GM23338 (cell line): Measurements from ENCODE around the gene SPTLC2. TPM values are rescaled to one million over a fixed set of nuclear protein-coding genes. Genes with fewer than 3 reads are reported as not detected.
"Not testable (repeated sequence)": the region's sequence is repeated elsewhere in the genome, so short reads cannot be mapped to it uniquely, and the experiment has no call there.

Experiments
- ATAC-seq: fragments of 200-7000 bp; cut with Tn5 transposase; 3 replicates; pipeline ENCODE4 v1.9.1; 2020
- DNase-seq: peaks from one replicate; pipeline ENCODE4 v3.0.0-alpha.2; 2015; ENCODE audit warnings: low spot score
- H2AFZ ChIP-seq: fragments of 200-600 bp; sonication (generic); 2 replicates; pipeline ENCODE4 v1.8.0; 2016; ENCODE audit warnings: antibody characterized with exemption, mild to moderate bottlenecking, moderate library complexity
- H3F3A ChIP-seq: fragments of 200-600 bp; sonication (generic); replicated peaks from 2 replicates; pipeline ENCODE4 v1.8.0; 2017; ENCODE audit warnings: antibody characterized with exemption, mixed run types, low read depth
- H3K27ac ChIP-seq: fragments of 200-600 bp; sonication (generic); 2 replicates; pipeline ENCODE4 v1.6.1; 2016; ENCODE audit warnings: low read depth
- H3K27me3 ChIP-seq: fragments of 200-600 bp; sonication (generic); 2 replicates; pipeline ENCODE4 v1.8.0; 2016; ENCODE audit warnings: mild to moderate bottlenecking, mixed run types, moderate library complexity; ENCODE audit not compliant: insufficient read depth
- H3K36me3 ChIP-seq: fragments of 200-600 bp; sonication (generic); 2 replicates; pipeline ENCODE4 v1.8.0; 2016; ENCODE audit warnings: mild to moderate bottlenecking; ENCODE audit not compliant: insufficient read depth
- H3K4me1 ChIP-seq: fragments of 200-600 bp; sonication (generic); 2 replicates; pipeline ENCODE4 v1.8.0; 2016; ENCODE audit warnings: mild to moderate bottlenecking, moderate library complexity; ENCODE audit not compliant: insufficient read depth
- H3K4me2 ChIP-seq: fragments of 200-600 bp; sonication (generic); 2 replicates; pipeline ENCODE4 v1.7.1; 2017; ENCODE audit warnings: mixed run types
- H3K4me3 ChIP-seq: fragments of 200-600 bp; sonication (generic); 2 replicates; pipeline ENCODE4 v1.6.1; 2016; ENCODE audit warnings: mixed run types
- H3K79me2 ChIP-seq: fragments of 200-600 bp; sonication (generic); replicated peaks from 2 replicates; pipeline ENCODE4 v1.8.0; 2017; ENCODE audit warnings: mild to moderate bottlenecking; ENCODE audit not compliant: insufficient read depth
- H3K9me2 ChIP-seq: fragments of 200-600 bp; sonication (generic); 2 replicates; pipeline ENCODE4 v1.8.0; 2017; ENCODE audit not compliant: insufficient read depth
- H4K20me1 ChIP-seq: fragments of 200-600 bp; sonication (generic); replicated peaks from 2 replicates; pipeline ENCODE4 v1.8.0; 2017; ENCODE audit warnings: mild to moderate bottlenecking; ENCODE audit not compliant: insufficient read depth
- H3K27ac Mint-ChIP-seq: 2 replicates; pipeline ENCODE4 v1.8.0; 2020; ENCODE audit warnings: inconsistent platforms, mild to moderate bottlenecking, moderate library complexity, mixed read lengths
- H3K27me3 Mint-ChIP-seq: 3 replicates; pipeline ENCODE4 v1.8.0; 2022; ENCODE audit warnings: low read depth, mild to moderate bottlenecking, moderate library complexity, mixed read lengths, inconsistent platforms; ENCODE audit not compliant: insufficient read depth, poor library complexity
- H3K36me3 Mint-ChIP-seq: 3 replicates; pipeline ENCODE4 v1.8.0; 2021; ENCODE audit warnings: low read depth, mild to moderate bottlenecking, inconsistent platforms, moderate library complexity, mixed read lengths
- H3K4me1 Mint-ChIP-seq: 3 replicates; pipeline ENCODE4 v1.8.0; 2020; ENCODE audit warnings: mild to moderate bottlenecking, inconsistent platforms, mixed read lengths
- H3K4me3 Mint-ChIP-seq: 3 replicates; pipeline ENCODE4 v1.8.0; 2021; ENCODE audit warnings: moderate library complexity, mild to moderate bottlenecking, inconsistent platforms, mixed read lengths
- H3K9me3 Mint-ChIP-seq: 3 replicates; pipeline ENCODE4 v1.8.0; 2020; ENCODE audit warnings: moderate library complexity, mild to moderate bottlenecking, inconsistent platforms, mixed read lengths
- polyA plus RNA-seq: library from polyadenylated mRNA; unstranded; fragments of >200 nt; fragmentation: Nextera tagmentation; extraction: Ambion mirVana; gene quantifications from 2 replicates; pipeline ENCODE4 v1.2.1, GENCODE V29; 2016
- total RNA-seq: library from RNA; depleted of rRNA; stranded (reverse); fragments of >200 nt; shearing (Covaris generic); gene quantifications from 2 replicates; pipeline ENCODE4 v1.2.3, GENCODE V29; 2014
- TF ChIP-seq, protein P1 (sequence below), 2 experiments: fragments of 200-600 bp in 1 of 2; sonication (generic) in 1 of 2; conservative IDR thresholded peaks; 2 replicates each; pipeline versions ENCODE4 v1.5.1 to v1.6.1; 2016 to 2017; ENCODE audit warnings: antibody characterized with exemption in 2 of 2, low read depth in 2 of 2, mild to moderate bottlenecking in 2 of 2, moderate library complexity in 1 of 2
- TF ChIP-seq, protein P2 (sequence below): fragments of 250-450 bp; sonication (Bioruptor Pico); IDR thresholded peaks from 2 replicates; pipeline ENCODE4 v1.5.0; 2020; ENCODE audit warnings: mild to moderate bottlenecking, moderate library complexity

Gene SPTLC2
- total and polyA plus RNA-seq, 2 experiments from 2014 or later: 22.3 to 38.9 TPM

DNA sequence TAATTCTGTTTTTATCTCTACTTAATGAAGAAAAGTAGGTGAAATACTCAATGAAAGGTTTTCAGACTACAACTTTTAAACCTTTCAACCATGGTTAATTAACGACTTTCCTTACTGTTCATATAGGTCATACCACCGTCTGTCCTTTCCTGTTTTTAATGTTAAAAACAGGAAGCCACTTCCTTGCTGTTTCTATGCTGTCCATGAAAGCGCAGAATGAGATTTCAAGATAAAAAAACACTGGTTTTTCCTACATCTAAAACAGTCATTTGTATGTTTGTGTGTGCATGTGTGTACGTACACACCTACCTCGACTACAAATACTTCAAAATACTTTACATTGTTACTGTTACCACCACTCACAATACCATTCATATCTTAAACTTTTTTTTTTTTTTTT, 27.3 kb downstream of the SPTLC2 start (continued):
- TF ChIP-seq, protein P1, sequence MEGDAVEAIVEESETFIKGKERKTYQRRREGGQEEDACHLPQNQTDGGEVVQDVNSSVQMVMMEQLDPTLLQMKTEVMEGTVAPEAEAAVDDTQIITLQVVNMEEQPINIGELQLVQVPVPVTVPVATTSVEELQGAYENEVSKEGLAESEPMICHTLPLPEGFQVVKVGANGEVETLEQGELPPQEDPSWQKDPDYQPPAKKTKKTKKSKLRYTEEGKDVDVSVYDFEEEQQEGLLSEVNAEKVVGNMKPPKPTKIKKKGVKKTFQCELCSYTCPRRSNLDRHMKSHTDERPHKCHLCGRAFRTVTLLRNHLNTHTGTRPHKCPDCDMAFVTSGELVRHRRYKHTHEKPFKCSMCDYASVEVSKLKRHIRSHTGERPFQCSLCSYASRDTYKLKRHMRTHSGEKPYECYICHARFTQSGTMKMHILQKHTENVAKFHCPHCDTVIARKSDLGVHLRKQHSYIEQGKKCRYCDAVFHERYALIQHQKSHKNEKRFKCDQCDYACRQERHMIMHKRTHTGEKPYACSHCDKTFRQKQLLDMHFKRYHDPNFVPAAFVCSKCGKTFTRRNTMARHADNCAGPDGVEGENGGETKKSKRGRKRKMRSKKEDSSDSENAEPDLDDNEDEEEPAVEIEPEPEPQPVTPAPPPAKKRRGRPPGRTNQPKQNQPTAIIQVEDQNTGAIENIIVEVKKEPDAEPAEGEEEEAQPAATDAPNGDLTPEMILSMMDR (conservative IDR thresholded peaks at IDR 0.05; ENCODE audit: low read depth in 2 of 2): no peak
- TF ChIP-seq, protein P2, sequence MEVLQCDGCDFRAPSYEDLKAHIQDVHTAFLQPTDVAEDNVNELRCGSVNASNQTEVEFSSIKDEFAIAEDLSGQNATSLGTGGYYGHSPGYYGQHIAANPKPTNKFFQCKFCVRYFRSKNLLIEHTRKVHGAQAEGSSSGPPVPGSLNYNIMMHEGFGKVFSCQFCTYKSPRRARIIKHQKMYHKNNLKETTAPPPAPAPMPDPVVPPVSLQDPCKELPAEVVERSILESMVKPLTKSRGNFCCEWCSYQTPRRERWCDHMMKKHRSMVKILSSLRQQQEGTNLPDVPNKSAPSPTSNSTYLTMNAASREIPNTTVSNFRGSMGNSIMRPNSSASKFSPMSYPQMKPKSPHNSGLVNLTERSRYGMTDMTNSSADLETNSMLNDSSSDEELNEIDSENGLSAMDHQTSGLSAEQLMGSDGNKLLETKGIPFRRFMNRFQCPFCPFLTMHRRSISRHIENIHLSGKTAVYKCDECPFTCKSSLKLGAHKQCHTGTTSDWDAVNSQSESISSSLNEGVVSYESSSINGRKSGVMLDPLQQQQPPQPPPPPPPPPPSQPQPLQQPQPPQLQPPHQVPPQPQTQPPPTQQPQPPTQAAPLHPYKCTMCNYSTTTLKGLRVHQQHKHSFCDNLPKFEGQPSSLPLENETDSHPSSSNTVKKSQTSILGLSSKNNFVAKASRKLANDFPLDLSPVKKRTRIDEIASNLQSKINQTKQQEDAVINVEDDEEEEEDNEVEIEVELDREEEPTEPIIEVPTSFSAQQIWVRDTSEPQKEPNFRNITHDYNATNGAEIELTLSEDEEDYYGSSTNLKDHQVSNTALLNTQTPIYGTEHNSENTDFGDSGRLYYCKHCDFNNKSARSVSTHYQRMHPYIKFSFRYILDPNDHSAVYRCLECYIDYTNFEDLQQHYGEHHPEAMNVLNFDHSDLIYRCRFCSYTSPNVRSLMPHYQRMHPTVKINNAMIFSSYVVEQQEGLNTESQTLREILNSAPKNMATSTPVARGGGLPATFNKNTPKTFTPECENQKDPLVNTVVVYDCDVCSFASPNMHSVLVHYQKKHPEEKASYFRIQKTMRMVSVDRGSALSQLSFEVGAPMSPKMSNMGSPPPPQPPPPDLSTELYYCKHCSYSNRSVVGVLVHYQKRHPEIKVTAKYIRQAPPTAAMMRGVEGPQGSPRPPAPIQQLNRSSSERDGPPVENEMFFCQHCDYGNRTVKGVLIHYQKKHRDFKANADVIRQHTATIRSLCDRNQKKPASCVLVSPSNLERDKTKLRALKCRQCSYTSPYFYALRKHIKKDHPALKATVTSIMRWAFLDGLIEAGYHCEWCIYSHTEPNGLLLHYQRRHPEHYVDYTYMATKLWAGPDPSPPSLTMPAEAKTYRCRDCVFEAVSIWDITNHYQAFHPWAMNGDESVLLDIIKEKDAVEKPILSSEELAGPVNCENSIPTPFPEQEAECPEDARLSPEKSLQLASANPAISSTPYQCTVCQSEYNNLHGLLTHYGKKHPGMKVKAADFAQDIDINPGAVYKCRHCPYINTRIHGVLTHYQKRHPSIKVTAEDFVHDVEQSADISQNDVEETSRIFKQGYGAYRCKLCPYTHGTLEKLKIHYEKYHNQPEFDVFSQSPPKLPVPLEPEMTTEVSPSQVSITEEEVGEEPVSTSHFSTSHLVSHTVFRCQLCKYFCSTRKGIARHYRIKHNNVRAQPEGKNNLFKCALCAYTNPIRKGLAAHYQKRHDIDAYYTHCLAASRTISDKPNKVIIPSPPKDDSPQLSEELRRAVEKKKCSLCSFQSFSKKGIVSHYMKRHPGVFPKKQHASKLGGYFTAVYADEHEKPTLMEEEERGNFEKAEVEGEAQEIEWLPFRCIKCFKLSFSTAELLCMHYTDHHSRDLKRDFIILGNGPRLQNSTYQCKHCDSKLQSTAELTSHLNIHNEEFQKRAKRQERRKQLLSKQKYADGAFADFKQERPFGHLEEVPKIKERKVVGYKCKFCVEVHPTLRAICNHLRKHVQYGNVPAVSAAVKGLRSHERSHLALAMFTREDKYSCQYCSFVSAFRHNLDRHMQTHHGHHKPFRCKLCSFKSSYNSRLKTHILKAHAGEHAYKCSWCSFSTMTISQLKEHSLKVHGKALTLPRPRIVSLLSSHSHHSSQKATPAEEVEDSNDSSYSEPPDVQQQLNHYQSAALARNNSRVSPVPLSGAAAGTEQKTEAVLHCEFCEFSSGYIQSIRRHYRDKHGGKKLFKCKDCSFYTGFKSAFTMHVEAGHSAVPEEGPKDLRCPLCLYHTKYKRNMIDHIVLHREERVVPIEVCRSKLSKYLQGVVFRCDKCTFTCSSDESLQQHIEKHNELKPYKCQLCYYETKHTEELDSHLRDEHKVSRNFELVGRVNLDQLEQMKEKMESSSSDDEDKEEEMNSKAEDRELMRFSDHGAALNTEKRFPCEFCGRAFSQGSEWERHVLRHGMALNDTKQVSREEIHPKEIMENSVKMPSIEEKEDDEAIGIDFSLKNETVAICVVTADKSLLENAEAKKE (CRISPR knock-in tag): no peak

DNA sequence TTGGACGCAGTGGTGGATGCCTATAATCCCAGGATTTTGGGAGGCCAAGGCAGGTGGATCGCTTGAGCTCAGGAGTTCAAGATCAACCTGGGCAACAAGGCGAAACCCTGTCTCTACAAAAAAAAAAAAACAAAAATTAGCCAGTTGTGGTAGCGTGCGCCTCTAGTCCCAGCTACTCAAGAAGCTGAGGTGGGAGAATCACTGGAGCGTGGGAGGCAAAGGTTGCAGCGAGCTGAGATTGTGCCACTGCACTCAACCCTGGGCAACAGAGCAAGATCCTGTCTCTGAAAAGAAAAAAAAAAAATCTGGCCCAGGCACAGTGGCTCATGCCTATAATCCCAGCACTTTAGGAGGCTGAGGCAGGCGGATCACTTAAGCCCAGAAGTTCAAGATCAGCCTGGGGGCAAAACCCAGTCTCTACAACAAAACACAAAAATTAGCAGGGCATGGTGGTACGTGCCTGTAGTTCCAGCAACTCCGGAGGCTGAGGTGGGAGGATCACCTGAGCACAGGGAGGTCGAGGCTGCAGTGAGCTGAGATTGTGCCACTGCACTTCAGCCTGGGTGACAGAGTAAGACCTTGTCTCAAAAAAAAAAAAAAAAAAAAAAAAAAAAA, 27.9 kb downstream of the SPTLC2 start:
- not testable (repeated sequence) for H3K9me3 Mint-ChIP-seq, DNase-seq, H3K27me3 ChIP-seq, H3K27me3 Mint-ChIP-seq, ATAC-seq, H3K4me3 ChIP-seq, H2AFZ ChIP-seq, H3K4me3 Mint-ChIP-seq, H3K36me3 ChIP-seq, H3K4me1 ChIP-seq, H3K36me3 Mint-ChIP-seq, H3K4me1 Mint-ChIP-seq, H3K27ac Mint-ChIP-seq, H3K4me2 ChIP-seq, H3K27ac ChIP-seq, H3F3A ChIP-seq, H3K9me2 ChIP-seq
- H4K20me1 ChIP-seq: peaks cover 21% of the 10 kb centered on the region
- H3K79me2 ChIP-seq: peaks cover 91% of the 10 kb centered on the region
